GM08714 (cell line): Measurements from ENCODE around the gene CREB5.

Experiments used
- H3K4me3 ChIP-seq: fragments of 200-500 bp; sonication (Bioruptor generic); 2 replicates; pipeline ENCODE4 v1.5.1; 2014; ENCODE audit warnings: mild to moderate bottlenecking, low read length, inconsistent platforms
- ZNF274 ChIP-seq: IDR thresholded peaks from 2 replicates; pipeline ENCODE4 v1.6.1; 2012; ENCODE audit warnings: mild to moderate bottlenecking, low read depth, low read length

The CREB5 gene

GRCh38 chr7:28645866-28646265 lies 233.5 kb downstream of the CREB5 start:
- H3K4me3 ChIP-seq = no peak overlapping the region
- TF ChIP-seq ZNF274 = no peak

- H3K4me3 ChIP-seq = no peak overlapping the region
- no peak for TF ChIP-seq ZNF274
Observed at GRCh38 chr7:28646376-28647075, 234.2 kb downstream of the CREB5 start.

GRCh38 chr7:28647076-28647421 lies 234.7 kb downstream of the CREB5 start:
- H3K4me3 ChIP-seq = no peak overlapping the region
- TF ChIP-seq ZNF274 = no peak

GRCh38 chr7:28649189-28649588 lies 236.9 kb downstream of the CREB5 start:
- no peak for TF ChIP-seq ZNF274
- H3K4me3 ChIP-seq = no peak overlapping the region

- TF ChIP-seq ZNF274 = no peak
- no peak overlapping the region for H3K4me3 ChIP-seq
Observed at GRCh38 chr7:28649811-28650210, 237.5 kb downstream of the CREB5 start.

GRCh38 chr7:28654110-28654509 lies 241.8 kb downstream of the CREB5 start:
- no peak for TF ChIP-seq ZNF274
- no peak overlapping the region for H3K4me3 ChIP-seq

GRCh38 chr7:28656529-28656928 lies 244.2 kb downstream of the CREB5 start:
- no peak overlapping the region for H3K4me3 ChIP-seq
- TF ChIP-seq ZNF274 = no peak

GRCh38 chr7:28658381-28658780 lies 246.1 kb downstream of the CREB5 start:
- no peak for TF ChIP-seq ZNF274
- no peak overlapping the region for H3K4me3 ChIP-seq

GRCh38 chr7:28660132-28660531 lies 247.8 kb downstream of the CREB5 start:
- no peak for TF ChIP-seq ZNF274

GRCh38 chr7:28661826-28662595 lies 249.7 kb downstream of the CREB5 start:
- no peak for TF ChIP-seq ZNF274
- H3K4me3 ChIP-seq = no peak overlapping the region

More at GRCh38 chr7:28660132-28660531, 247.8 kb downstream of the CREB5 start:
- no peak overlapping the region for H3K4me3 ChIP-seq

- H3K4me3 ChIP-seq = no peak overlapping the region
- TF ChIP-seq ZNF274 = no peak
Observed at GRCh38 chr7:28666154-28666553, 253.8 kb downstream of the CREB5 start.

GRCh38 chr7:28668085-28668484 lies 255.8 kb downstream of the CREB5 start:
- TF ChIP-seq ZNF274 = no peak
- H3K4me3 ChIP-seq = no peak overlapping the region

- no peak overlapping the region for H3K4me3 ChIP-seq
- TF ChIP-seq ZNF274 = no peak
Observed at GRCh38 chr7:28669330-28669729, 257.0 kb downstream of the CREB5 start.

GRCh38 chr7:28671526-28671925 lies 259.2 kb downstream of the CREB5 start:
- no peak overlapping the region for H3K4me3 ChIP-seq
- TF ChIP-seq ZNF274 = no peak

GRCh38 chr7:28672397-28672797 lies 260.1 kb downstream of the CREB5 start:
- TF ChIP-seq ZNF274 = no peak
- H3K4me3 ChIP-seq = no peak overlapping the region
